SK-N-SH treated with all-trans-retinoic acid at 6 μM for 48 hours (cell line): Measurements from ENCODE around the gene COL7A1.

ENCODE experiments used
- ATAC-seq: fragments of 200-7000 bp; cut with Tn5 transposase; 3 replicates; pipeline ENCODE4 v1.9.1; 2020; ENCODE audit warnings: mild to moderate bottlenecking, moderate library complexity
- ARNTL ChIP-seq: fragments of 450-650 bp; formaldehyde crosslinking; IDR thresholded peaks from 2 replicates; pipeline ENCODE4 v1.5.0; 2020; ENCODE audit warnings: low read depth, mild to moderate bottlenecking, moderate library complexity, borderline replicate concordance
- BACH2 ChIP-seq: fragments of 250-450 bp; sonication (Bioruptor Pico); IDR thresholded peaks from 2 replicates; pipeline ENCODE4 v1.9.0; 2021; ENCODE audit warnings: mild to moderate bottlenecking, borderline replicate concordance
- ESRRG ChIP-seq: fragments of 250-450 bp; sonication (Bioruptor Pico); IDR thresholded peaks from 2 replicates; pipeline ENCODE4 v1.6.1; 2021; ENCODE audit warnings: mild to moderate bottlenecking
- ISL1 ChIP-seq: fragments of 250-450 bp; sonication (Bioruptor Pico); IDR thresholded peaks from 2 replicates; pipeline ENCODE4 v2.1.2; 2022; ENCODE audit warnings: mild to moderate bottlenecking, moderate library complexity
- OSR1 ChIP-seq: fragments of 250-450 bp; sonication (Bioruptor Pico); IDR thresholded peaks from 2 replicates; pipeline ENCODE4 v1.8.0; 2022; ENCODE audit warnings: moderate library complexity, mild to moderate bottlenecking, inconsistent platforms
- PPARA ChIP-seq: fragments of 250-450 bp; sonication (Bioruptor Pico); IDR thresholded peaks from 2 replicates; pipeline ENCODE4 v1.5.0; 2020; ENCODE audit warnings: mild to moderate bottlenecking, borderline replicate concordance
- RARB ChIP-seq: fragments of 250-450 bp; sonication (Bioruptor Pico); IDR thresholded peaks from 2 replicates; pipeline ENCODE4 v1.8.0; 2021; ENCODE audit warnings: mild to moderate bottlenecking, moderate library complexity
- SNAI2 ChIP-seq: fragments of 250-450 bp; sonication (Bioruptor Pico); IDR thresholded peaks from 2 replicates; pipeline ENCODE4 v1.5.0; 2020; ENCODE audit warnings: mild to moderate bottlenecking, moderate library complexity
- TCF4 ChIP-seq: fragments of 250-450 bp; sonication (Bioruptor Pico); IDR thresholded peaks from 2 replicates; pipeline ENCODE4 v1.8.0; 2021; ENCODE audit warnings: mild to moderate bottlenecking, moderate library complexity, borderline replicate concordance
- ZC3H10 ChIP-seq: fragments of 250-450 bp; sonication (Bioruptor Pico); IDR thresholded peaks from 2 replicates; pipeline ENCODE4 v1.5.1; 2021; ENCODE audit warnings: mild to moderate bottlenecking, moderate library complexity
- ZFP30 ChIP-seq: fragments of 450-650 bp; formaldehyde crosslinking; IDR thresholded peaks from 2 replicates; pipeline ENCODE4 v1.5.0; 2022; ENCODE audit warnings: mild to moderate bottlenecking, moderate library complexity
- ZNF565 ChIP-seq: fragments of 450-650 bp; formaldehyde crosslinking; conservative IDR thresholded peaks from 2 replicates; pipeline ENCODE4 v1.5.0; 2020; ENCODE audit warnings: low read depth, mild to moderate bottlenecking, moderate library complexity
- ZNF70 ChIP-seq: fragments of 450-650 bp; formaldehyde crosslinking; IDR thresholded peaks from 2 replicates; pipeline ENCODE4 v1.5.0; 2020; ENCODE audit warnings: mild to moderate bottlenecking, moderate library complexity
- ZNF8 ChIP-seq: fragments of 450-650 bp; formaldehyde crosslinking; IDR thresholded peaks from 2 replicates; pipeline ENCODE4 v1.5.0; 2020; ENCODE audit warnings: mild to moderate bottlenecking, moderate library complexity
- TF ChIP-seq, protein P1 (sequence below): fragments of 250-450 bp; sonication (Bioruptor Pico); IDR thresholded peaks from 2 replicates; pipeline ENCODE4 v1.8.0; 2020; ENCODE audit warnings: mild to moderate bottlenecking, moderate library complexity, borderline replicate concordance
- TF ChIP-seq, protein P2 (sequence below): fragments of 250-450 bp; sonication (Bioruptor Pico); IDR thresholded peaks from 2 replicates; pipeline ENCODE4 v1.5.0; 2020; ENCODE audit warnings: mild to moderate bottlenecking, moderate library complexity
- TF ChIP-seq, protein P3 (sequence below): fragments of 250-450 bp; sonication (Bioruptor Pico); IDR thresholded peaks from 2 replicates; pipeline ENCODE4 v1.8.0; 2021; ENCODE audit warnings: low read depth, mild to moderate bottlenecking, moderate library complexity, borderline replicate concordance
- TF ChIP-seq, protein P4 (sequence below): fragments of 250-450 bp; sonication (Bioruptor Pico); IDR thresholded peaks from 2 replicates; pipeline ENCODE4 v1.5.1; 2020; ENCODE audit warnings: low read depth, mild to moderate bottlenecking, moderate library complexity
- TF ChIP-seq, protein P5 (sequence below): fragments of 250-450 bp; sonication (Bioruptor Pico); IDR thresholded peaks from 2 replicates; pipeline ENCODE4 v1.5.1; 2021; ENCODE audit warnings: mild to moderate bottlenecking, moderate library complexity

Gene COL7A1

DNA sequence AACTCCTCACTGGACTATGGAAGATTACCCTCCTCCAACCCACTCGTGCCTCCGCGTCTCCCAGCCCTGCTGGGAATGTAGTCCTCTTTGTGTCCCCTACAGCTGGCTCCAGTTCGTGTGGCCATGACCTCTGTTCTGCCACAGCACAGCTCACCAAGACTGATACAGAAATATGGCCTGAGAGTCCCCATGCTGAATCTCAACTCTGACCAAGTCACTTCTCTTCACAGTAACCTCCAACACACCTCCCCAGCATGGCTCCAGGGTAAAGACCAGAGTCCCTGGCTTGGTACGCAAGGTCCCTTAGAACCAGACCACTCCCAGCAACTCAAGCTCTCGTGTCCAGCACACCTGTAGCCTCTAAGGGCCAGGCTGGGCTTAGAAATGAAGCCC lies 2.3 kb upstream of the COL7A1 start:
- TF ChIP-seq RARB (CRISPR knock-in tag) = no peak
- TF ChIP-seq, protein P1, sequence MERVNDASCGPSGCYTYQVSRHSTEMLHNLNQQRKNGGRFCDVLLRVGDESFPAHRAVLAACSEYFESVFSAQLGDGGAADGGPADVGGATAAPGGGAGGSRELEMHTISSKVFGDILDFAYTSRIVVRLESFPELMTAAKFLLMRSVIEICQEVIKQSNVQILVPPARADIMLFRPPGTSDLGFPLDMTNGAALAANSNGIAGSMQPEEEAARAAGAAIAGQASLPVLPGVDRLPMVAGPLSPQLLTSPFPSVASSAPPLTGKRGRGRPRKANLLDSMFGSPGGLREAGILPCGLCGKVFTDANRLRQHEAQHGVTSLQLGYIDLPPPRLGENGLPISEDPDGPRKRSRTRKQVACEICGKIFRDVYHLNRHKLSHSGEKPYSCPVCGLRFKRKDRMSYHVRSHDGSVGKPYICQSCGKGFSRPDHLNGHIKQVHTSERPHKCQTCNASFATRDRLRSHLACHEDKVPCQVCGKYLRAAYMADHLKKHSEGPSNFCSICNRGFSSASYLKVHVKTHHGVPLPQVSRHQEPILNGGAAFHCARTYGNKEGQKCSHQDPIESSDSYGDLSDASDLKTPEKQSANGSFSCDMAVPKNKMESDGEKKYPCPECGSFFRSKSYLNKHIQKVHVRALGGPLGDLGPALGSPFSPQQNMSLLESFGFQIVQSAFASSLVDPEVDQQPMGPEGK = no peak
- TF ChIP-seq, protein P2, sequence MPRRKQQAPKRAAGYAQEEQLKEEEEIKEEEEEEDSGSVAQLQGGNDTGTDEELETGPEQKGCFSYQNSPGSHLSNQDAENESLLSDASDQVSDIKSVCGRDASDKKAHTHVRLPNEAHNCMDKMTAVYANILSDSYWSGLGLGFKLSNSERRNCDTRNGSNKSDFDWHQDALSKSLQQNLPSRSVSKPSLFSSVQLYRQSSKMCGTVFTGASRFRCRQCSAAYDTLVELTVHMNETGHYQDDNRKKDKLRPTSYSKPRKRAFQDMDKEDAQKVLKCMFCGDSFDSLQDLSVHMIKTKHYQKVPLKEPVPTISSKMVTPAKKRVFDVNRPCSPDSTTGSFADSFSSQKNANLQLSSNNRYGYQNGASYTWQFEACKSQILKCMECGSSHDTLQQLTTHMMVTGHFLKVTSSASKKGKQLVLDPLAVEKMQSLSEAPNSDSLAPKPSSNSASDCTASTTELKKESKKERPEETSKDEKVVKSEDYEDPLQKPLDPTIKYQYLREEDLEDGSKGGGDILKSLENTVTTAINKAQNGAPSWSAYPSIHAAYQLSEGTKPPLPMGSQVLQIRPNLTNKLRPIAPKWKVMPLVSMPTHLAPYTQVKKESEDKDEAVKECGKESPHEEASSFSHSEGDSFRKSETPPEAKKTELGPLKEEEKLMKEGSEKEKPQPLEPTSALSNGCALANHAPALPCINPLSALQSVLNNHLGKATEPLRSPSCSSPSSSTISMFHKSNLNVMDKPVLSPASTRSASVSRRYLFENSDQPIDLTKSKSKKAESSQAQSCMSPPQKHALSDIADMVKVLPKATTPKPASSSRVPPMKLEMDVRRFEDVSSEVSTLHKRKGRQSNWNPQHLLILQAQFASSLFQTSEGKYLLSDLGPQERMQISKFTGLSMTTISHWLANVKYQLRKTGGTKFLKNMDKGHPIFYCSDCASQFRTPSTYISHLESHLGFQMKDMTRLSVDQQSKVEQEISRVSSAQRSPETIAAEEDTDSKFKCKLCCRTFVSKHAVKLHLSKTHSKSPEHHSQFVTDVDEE (CRISPR knock-in tag) = no peak
- TF ChIP-seq, protein P3, sequence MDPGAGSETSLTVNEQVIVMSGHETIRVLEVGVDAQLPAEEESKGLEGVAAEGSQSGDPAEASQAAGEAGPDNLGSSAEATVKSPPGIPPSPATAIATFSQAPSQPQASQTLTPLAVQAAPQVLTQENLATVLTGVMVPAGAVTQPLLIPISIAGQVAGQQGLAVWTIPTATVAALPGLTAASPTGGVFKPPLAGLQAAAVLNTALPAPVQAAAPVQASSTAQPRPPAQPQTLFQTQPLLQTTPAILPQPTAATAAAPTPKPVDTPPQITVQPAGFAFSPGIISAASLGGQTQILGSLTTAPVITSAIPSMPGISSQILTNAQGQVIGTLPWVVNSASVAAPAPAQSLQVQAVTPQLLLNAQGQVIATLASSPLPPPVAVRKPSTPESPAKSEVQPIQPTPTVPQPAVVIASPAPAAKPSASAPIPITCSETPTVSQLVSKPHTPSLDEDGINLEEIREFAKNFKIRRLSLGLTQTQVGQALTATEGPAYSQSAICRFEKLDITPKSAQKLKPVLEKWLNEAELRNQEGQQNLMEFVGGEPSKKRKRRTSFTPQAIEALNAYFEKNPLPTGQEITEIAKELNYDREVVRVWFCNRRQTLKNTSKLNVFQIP (CRISPR knock-in tag) = no peak
- TF ChIP-seq ESRRG (CRISPR knock-in tag) = no peak
- TF ChIP-seq ZNF565 (CRISPR knock-in tag) = no peak
- TF ChIP-seq ZNF8 (CRISPR knock-in tag) = no peak
- no peak for TF ChIP-seq SNAI2 (CRISPR knock-in tag)
- TF ChIP-seq, protein P4, sequence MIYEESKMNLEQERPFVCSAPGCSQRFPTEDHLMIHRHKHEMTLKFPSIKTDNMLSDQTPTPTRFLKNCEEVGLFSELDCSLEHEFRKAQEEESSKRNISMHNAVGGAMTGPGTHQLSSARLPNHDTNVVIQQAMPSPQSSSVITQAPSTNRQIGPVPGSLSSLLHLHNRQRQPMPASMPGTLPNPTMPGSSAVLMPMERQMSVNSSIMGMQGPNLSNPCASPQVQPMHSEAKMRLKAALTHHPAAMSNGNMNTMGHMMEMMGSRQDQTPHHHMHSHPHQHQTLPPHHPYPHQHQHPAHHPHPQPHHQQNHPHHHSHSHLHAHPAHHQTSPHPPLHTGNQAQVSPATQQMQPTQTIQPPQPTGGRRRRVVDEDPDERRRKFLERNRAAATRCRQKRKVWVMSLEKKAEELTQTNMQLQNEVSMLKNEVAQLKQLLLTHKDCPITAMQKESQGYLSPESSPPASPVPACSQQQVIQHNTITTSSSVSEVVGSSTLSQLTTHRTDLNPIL = no peak
- no peak for TF ChIP-seq OSR1 (CRISPR knock-in tag)
- no peak for TF ChIP-seq PPARA (CRISPR knock-in tag)
- TF ChIP-seq ZC3H10 (CRISPR knock-in tag) = no peak
- TF ChIP-seq TCF4 (CRISPR knock-in tag) = no peak
- TF ChIP-seq, protein P5, sequence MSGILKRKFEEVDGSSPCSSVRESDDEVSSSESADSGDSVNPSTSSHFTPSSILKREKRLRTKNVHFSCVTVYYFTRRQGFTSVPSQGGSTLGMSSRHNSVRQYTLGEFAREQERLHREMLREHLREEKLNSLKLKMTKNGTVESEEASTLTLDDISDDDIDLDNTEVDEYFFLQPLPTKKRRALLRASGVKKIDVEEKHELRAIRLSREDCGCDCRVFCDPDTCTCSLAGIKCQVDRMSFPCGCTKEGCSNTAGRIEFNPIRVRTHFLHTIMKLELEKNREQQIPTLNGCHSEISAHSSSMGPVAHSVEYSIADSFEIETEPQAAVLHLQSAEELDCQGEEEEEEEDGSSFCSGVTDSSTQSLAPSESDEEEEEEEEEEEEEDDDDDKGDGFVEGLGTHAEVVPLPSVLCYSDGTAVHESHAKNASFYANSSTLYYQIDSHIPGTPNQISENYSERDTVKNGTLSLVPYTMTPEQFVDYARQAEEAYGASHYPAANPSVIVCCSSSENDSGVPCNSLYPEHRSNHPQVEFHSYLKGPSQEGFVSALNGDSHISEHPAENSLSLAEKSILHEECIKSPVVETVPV (CRISPR knock-in tag) = no peak
- TF ChIP-seq BACH2 (CRISPR knock-in tag) = no peak
- TF ChIP-seq ISL1 = no peak
- no peak for TF ChIP-seq ARNTL (CRISPR knock-in tag)
- TF ChIP-seq ZNF70 (CRISPR knock-in tag) = no peak
- no peak for ATAC-seq

DNA sequence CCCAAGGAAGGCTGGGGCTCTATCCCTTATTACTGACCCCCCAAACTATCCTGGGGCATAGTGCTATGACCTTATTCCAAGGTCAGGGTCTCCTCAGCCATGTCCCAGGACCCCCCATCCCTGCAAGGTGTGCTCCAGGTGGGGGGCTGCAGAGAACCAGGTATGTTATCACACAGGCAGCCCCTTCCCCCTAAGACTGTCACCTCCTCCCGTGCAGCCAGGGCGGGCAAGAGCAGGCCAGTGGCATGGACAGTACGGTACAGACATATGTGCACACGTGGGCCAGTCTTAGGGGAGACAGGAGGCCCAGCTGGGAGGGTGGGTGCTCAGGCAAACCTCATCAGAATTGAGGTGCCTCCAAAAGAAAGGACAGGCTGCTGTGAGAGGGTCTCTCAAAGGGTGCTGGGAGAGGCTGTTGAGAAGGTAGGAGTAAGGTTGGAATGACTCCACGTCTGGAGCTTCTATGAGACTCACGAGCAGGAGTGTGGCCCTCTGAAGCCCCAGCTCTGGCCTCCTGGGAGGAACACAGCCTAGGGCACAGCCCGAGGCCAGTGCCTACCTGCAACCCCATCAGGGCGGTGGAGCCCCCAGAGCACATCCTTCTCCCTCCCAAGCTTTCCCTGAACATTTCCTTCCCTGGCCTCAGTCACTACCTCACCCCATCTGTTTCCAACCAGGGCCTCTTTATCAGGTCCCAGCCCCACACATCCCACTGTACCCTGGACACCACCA lies 1.7 kb upstream of the COL7A1 start:
- TF ChIP-seq ZNF70 (CRISPR knock-in tag) = no peak
- no peak for TF ChIP-seq ZFP30 (CRISPR knock-in tag)
- TF ChIP-seq TCF4 (CRISPR knock-in tag) = no peak
- TF ChIP-seq, protein P5 (CRISPR knock-in tag) = no peak
- TF ChIP-seq, protein P3 (CRISPR knock-in tag) = no peak
- no peak for ATAC-seq
